ENCODE measurements around the gene CHRNA7. TPM values are rescaled to one million over a fixed set of nuclear protein-coding genes. Genes with fewer than 3 reads are reported as not detected.

Gene CHRNA7
- total and polyA plus RNA-seq, 2 experiments from 2014 or later: not detected

GRCh38 chr15:32067115-32067514 lies 36.8 kb downstream of the CHRNA7 start:
- Histone ChIP-seq H3K36me3 (ENCODE audit: low read depth) (no peaks in the 10 kb centered on the region), H3K27me3 (replicated peaks; ENCODE audit: insufficient read depth) (no peaks in the 10 kb centered on the region), H3K4me2 (ENCODE audit: unreplicated experiment) (no peak overlapping the region), H3F3A (ENCODE audit: insufficient read depth) (no peaks in the 10 kb centered on the region), H3K4me1 (ENCODE audit: insufficient read depth) (no peaks in the 10 kb centered on the region), H3K9ac (no peak overlapping the region), H3K27ac (no peak overlapping the region), H4K20me1 (ENCODE audit: insufficient read depth) (no peaks in the 10 kb centered on the region), H3K4me3 (no peak overlapping the region), H3K9me2 (ENCODE audit: insufficient read depth) (no peaks in the 10 kb centered on the region), H2AFZ (no peak overlapping the region), H3K9me3 (ENCODE audit: low read depth) (no peaks in the 10 kb centered on the region), H3K79me2 (ENCODE audit: insufficient read depth) (no peaks in the 10 kb centered on the region)
- TF ChIP-seq EZH2phosphoT487 (IDR thresholded peaks at IDR 0.05; ENCODE audit: insufficient read depth, low read depth): no peak
- no peak for TF ChIP-seq EZH2 (IDR thresholded peaks at IDR 0.05; ENCODE audit: insufficient read depth, poor library complexity, severe bottlenecking)
- in situ Hi-C loops (cut with MboI): no loop called here
- 33 to 41% methylated on average over 1 of the region's 1 CpG for WGBS, 2 experiments (ENCODE audit: low coverage in 1 of 2, low lambda C conversion rate in 2 of 2, missing lambda C conversion rate in 2 of 2)
- DNase-seq: no peak

GRCh38 chr15:32089851-32090359 lies 59.6 kb downstream of the CHRNA7 start:
- no peaks in the 10 kb centered on the region for H3K9me2 ChIP-seq (ENCODE audit: insufficient read depth)
- H3K4me2 ChIP-seq (ENCODE audit: unreplicated experiment): no peak overlapping the region
- no peaks in the 10 kb centered on the region for H3K36me3 ChIP-seq (ENCODE audit: low read depth)
- no peak overlapping the region for H3K4me3 ChIP-seq
- no peak overlapping the region for H3K9ac ChIP-seq
- H3K27ac ChIP-seq: no peak overlapping the region
- no peak for DNase-seq
- H3K27me3 ChIP-seq (replicated peaks; ENCODE audit: insufficient read depth): no peaks in the 10 kb centered on the region
- no peaks in the 10 kb centered on the region for H3K4me1 ChIP-seq (ENCODE audit: insufficient read depth)
- no peak for TF ChIP-seq EZH2phosphoT487 (IDR thresholded peaks at IDR 0.05; ENCODE audit: insufficient read depth, low read depth)
- TF ChIP-seq EZH2 (IDR thresholded peaks at IDR 0.05; ENCODE audit: insufficient read depth, poor library complexity, severe bottlenecking): no peak
- no peaks in the 10 kb centered on the region for H4K20me1 ChIP-seq (ENCODE audit: insufficient read depth)
- no peak overlapping the region for H2AFZ ChIP-seq
- in situ Hi-C loops (cut with MboI): no loop called here
- H3F3A ChIP-seq (ENCODE audit: insufficient read depth): no peaks in the 10 kb centered on the region
- no peaks in the 10 kb centered on the region for H3K79me2 ChIP-seq (ENCODE audit: insufficient read depth)
- no peaks in the 10 kb centered on the region for H3K9me3 ChIP-seq (ENCODE audit: low read depth)

- H3K27ac ChIP-seq: no peak overlapping the region
- WGBS, 2 experiments (ENCODE audit: low coverage in 1 of 2, low lambda C conversion rate in 2 of 2, missing lambda C conversion rate in 2 of 2): 9 to 10% methylated on average over 4 of the region's 4 CpGs
- H2AFZ ChIP-seq: no peak overlapping the region
- no peaks in the 10 kb centered on the region for H3K79me2 ChIP-seq (ENCODE audit: insufficient read depth)
- no peaks in the 10 kb centered on the region for H4K20me1 ChIP-seq (ENCODE audit: insufficient read depth)
- no peaks in the 10 kb centered on the region for H3K36me3 ChIP-seq (ENCODE audit: low read depth)
- no peak overlapping the region for H3K4me3 ChIP-seq
- no peaks in the 10 kb centered on the region for H3F3A ChIP-seq (ENCODE audit: insufficient read depth)
- H3K9me2 ChIP-seq (ENCODE audit: insufficient read depth): no peaks in the 10 kb centered on the region
- no peaks in the 10 kb centered on the region for H3K4me1 ChIP-seq (ENCODE audit: insufficient read depth)
- H3K27me3 ChIP-seq (replicated peaks; ENCODE audit: insufficient read depth): no peaks in the 10 kb centered on the region
- H3K9ac ChIP-seq: no peak overlapping the region
- no peaks in the 10 kb centered on the region for H3K9me3 ChIP-seq (ENCODE audit: low read depth)
- H3K4me2 ChIP-seq (ENCODE audit: unreplicated experiment): no peak overlapping the region
- no peak for TF ChIP-seq EZH2phosphoT487 (IDR thresholded peaks at IDR 0.05; ENCODE audit: insufficient read depth, low read depth)
- TF ChIP-seq EZH2 (IDR thresholded peaks at IDR 0.05; ENCODE audit: insufficient read depth, poor library complexity, severe bottlenecking): no peak
- DNase-seq: no peak
- in situ Hi-C loops (cut with MboI): no loop called here
Observed at GRCh38 chr15:32091505-32092380, 61.4 kb downstream of the CHRNA7 start.

- Histone ChIP-seq H3K36me3 (ENCODE audit: low read depth) (no peaks in the 10 kb centered on the region), H3K9me2 (ENCODE audit: insufficient read depth) (no peaks in the 10 kb centered on the region), H3K4me1 (ENCODE audit: insufficient read depth) (no peaks in the 10 kb centered on the region), H3K4me2 (ENCODE audit: unreplicated experiment) (no peak overlapping the region), H4K20me1 (ENCODE audit: insufficient read depth) (no peaks in the 10 kb centered on the region), H3K27me3 (replicated peaks; ENCODE audit: insufficient read depth) (no peaks in the 10 kb centered on the region), H3K4me3 (no peak overlapping the region), H3K27ac (no peak overlapping the region), H2AFZ (no peak overlapping the region), H3K9me3 (ENCODE audit: low read depth) (no peaks in the 10 kb centered on the region), H3F3A (ENCODE audit: insufficient read depth) (no peaks in the 10 kb centered on the region), H3K9ac (no peak overlapping the region), H3K79me2 (ENCODE audit: insufficient read depth) (no peaks in the 10 kb centered on the region)
- in situ Hi-C loops (cut with MboI): no loop called here
- TF ChIP-seq EZH2phosphoT487 (IDR thresholded peaks at IDR 0.05; ENCODE audit: insufficient read depth, low read depth): no peak
- no peak for DNase-seq
- 33 to 46% methylated on average over 2 of the region's 2 CpGs for WGBS, 2 experiments (ENCODE audit: low coverage in 1 of 2, low lambda C conversion rate in 2 of 2, missing lambda C conversion rate in 2 of 2)
Observed at GRCh38 chr15:32096213-32096612, 65.9 kb downstream of the CHRNA7 start.

Measured in GM23248 (cell line).